Fibroblast of peridontal ligament (primary cell): ENCODE measurements around the gene CDKN2A.

ENCODE experiments used
- DNase-seq: peaks from one replicate; pipeline ENCODE4 v3.0.0-alpha.2; 2010; ENCODE audit errors: extremely low read depth

The CDKN2A gene

GRCh38 chr9:22005702-22006606, 11.8 kb upstream of the CDKN2A start:
- DNase-seq, result no peak

GRCh38 chr9:22005021-22005701, 11.0 kb upstream of the CDKN2A start:
- DNase-seq, result no peak

- DNase-seq, result no peak
Measured at GRCh38 chr9:22002038-22002437, 7.8 kb upstream of the CDKN2A start.

- no peak for DNase-seq
Measured at GRCh38 chr9:21998026-21998425, 3.8 kb upstream of the CDKN2A start.

GRCh38 chr9:21997480-21997879, 3.3 kb upstream of the CDKN2A start:
- no peak for DNase-seq

- no peak for DNase-seq
Measured at GRCh38 chr9:21996858-21997257, 2.7 kb upstream of the CDKN2A start.

GRCh38 chr9:21996438-21996837, 2.2 kb upstream of the CDKN2A start:
- no peak for DNase-seq

- DNase-seq, result peak; percentile 60
Measured at GRCh38 chr9:21995666-21996398, 1.6 kb upstream of the CDKN2A start.

GRCh38 chr9:21995006-21995665, 944 bp upstream of the CDKN2A start:
- peak; percentile 65 for DNase-seq

GRCh38 chr9:21994556-21995005, 389 bp upstream of the CDKN2A start, which contains the start of gene CDKN2B-AS1:
TSS of gene CDKN2B-AS1 (plus strand) at chr9:21994791.
- peak; percentile 74 for DNase-seq

- DNase-seq, result no peak
Measured at GRCh38 chr9:21993007-21993406, 1.2 kb downstream of the CDKN2A start.

GRCh38 chr9:21991072-21991959, 2.9 kb downstream of the CDKN2A start:
- DNase-seq, result no peak

- no peak for DNase-seq
Measured at GRCh38 chr9:21989440-21990189, 4.6 kb downstream of the CDKN2A start.

GRCh38 chr9:21988056-21988990, 5.9 kb downstream of the CDKN2A start:
- peak; percentile 29 for DNase-seq

GRCh38 chr9:21985964-21986667, 8.1 kb downstream of the CDKN2A start:
- no peak for DNase-seq

- DNase-seq, result no peak
Measured at GRCh38 chr9:21984101-21984500, 10.1 kb downstream of the CDKN2A start.

GRCh38 chr9:21983561-21983935, 10.6 kb downstream of the CDKN2A start:
- DNase-seq, result no peak
